Calu3 (cell line): ENCODE data around the gene SGK1. TPM values are rescaled to one million over a fixed set of nuclear protein-coding genes. Genes with fewer than 3 reads are reported as not detected.

Experiments
- BruUV-seq: library from RNA; stranded (reverse); fragments of 400-500 nt; replicated peaks from 2 replicates; lab custom pipeline; 2021; lab: Mats Ljungman, UMichigan
- CTCF ChIA-PET: fragments of 300-600 bp; sonication (Branson Sonifier 250); formaldehyde crosslinking; loops from one replicate; lab custom pipeline; 2022; ENCODE audit warnings: antibody characterized with exemption; lab: Charles Lee
- DNase-seq: peaks from one replicate; pipeline ENCODE4 v3.0.0; 2022
- H3K27ac Mint-ChIP-seq: one replicate; pipeline ENCODE4 v1.8.0; 2022; ENCODE audit warnings: mixed read lengths; ENCODE audit not compliant: unreplicated experiment
- H3K27me3 Mint-ChIP-seq: one replicate; pipeline ENCODE4 v1.8.0; 2022; ENCODE audit warnings: mixed read lengths; ENCODE audit not compliant: unreplicated experiment
- H3K36me3 Mint-ChIP-seq: one replicate; pipeline ENCODE4 v1.8.0; 2022; ENCODE audit warnings: mild to moderate bottlenecking, moderate library complexity, mixed read lengths; ENCODE audit not compliant: insufficient read depth, unreplicated experiment
- H3K4me1 Mint-ChIP-seq: one replicate; pipeline ENCODE4 v1.8.0; 2022; ENCODE audit warnings: mild to moderate bottlenecking, low read depth, mixed read lengths; ENCODE audit not compliant: unreplicated experiment
- H3K4me3 Mint-ChIP-seq: one replicate; pipeline ENCODE4 v1.8.0; 2022; ENCODE audit warnings: mild to moderate bottlenecking, low read depth, moderate library complexity, mixed read lengths; ENCODE audit not compliant: unreplicated experiment
- H3K9me3 Mint-ChIP-seq: one replicate; pipeline ENCODE4 v1.8.0; 2022; ENCODE audit warnings: low read depth, mixed read lengths; ENCODE audit not compliant: unreplicated experiment
- intact Hi-C: fragments of 100-400 bp; cut with micrococcal nuclease; formaldehyde crosslinking; loops from one replicate; pipeline ENCODE4 v1.10.0; 2022; ENCODE audit not compliant: unreplicated experiment
- total RNA-seq: library from RNA; stranded (reverse); gene quantifications from 2 replicates; pipeline ENCODE4 v1.2.3, GENCODE V29; 2022
- TF ChIP-seq, protein P1 (sequence below): fragments of 200-600 bp; IDR thresholded peaks from one replicate; pipeline ENCODE4 v1.8.0; 2022; ENCODE audit warnings: antibody characterized with exemption; ENCODE audit not compliant: unreplicated experiment

SGK1 gene
- total RNA-seq, 1 experiment from 2014 or later, result 21.8 TPM

DNA sequence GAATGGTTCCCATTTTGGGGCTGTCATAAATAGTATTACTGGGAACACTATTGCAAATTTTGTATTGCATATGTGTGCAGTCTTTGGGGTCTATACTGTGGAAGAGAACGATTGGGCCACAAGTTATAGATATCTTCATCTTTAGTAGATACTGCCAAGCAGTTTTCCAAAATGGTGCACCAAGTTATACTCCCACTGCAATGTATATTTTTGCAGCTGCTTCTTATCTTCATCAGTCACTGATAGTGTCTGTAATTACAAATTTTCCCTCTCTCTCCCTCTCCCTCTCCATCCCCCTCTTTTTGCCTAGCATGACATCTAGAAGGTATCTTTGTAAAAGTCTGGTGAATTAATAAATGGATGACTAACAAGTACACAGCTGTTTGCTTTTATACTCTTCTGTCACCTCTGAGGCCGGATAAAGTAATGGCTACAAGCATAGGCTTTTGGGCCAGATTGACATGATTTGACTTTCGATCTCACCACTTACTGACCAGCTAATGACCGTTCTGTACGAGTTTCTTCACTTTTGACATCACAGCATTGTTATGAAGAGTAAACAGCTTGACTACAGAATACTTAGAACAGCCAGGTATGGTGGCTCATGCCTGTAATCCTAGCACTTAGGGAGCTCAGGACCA lies 152.2 kb downstream of the SGK1 start:
- intact Hi-C loops, result no loop called here
- CTCF ChIA-PET, result no interaction called here

DNA sequence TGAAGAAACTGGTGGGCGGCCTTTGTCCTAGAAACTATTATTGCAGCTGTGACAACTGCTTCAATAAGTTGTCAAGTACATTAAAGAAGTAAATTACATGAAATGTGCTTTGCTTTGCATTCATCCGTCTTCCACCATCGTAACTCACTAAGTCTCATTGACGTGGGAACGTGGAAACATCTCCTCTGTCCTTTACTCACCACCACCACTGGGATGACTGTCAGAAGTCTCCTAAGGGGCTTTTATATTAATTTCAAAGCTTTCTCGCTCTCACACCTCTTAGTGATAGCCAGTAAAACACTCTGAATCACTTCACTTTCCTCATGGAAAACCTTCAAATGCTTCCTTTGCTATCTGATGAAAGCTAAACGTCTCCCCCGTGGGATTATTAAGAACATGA lies 153.6 kb downstream of the SGK1 start:
- H3K4me1 Mint-ChIP-seq, result peaks cover 19% of the 10 kb centered on the region
- TF ChIP-seq, protein P1, sequence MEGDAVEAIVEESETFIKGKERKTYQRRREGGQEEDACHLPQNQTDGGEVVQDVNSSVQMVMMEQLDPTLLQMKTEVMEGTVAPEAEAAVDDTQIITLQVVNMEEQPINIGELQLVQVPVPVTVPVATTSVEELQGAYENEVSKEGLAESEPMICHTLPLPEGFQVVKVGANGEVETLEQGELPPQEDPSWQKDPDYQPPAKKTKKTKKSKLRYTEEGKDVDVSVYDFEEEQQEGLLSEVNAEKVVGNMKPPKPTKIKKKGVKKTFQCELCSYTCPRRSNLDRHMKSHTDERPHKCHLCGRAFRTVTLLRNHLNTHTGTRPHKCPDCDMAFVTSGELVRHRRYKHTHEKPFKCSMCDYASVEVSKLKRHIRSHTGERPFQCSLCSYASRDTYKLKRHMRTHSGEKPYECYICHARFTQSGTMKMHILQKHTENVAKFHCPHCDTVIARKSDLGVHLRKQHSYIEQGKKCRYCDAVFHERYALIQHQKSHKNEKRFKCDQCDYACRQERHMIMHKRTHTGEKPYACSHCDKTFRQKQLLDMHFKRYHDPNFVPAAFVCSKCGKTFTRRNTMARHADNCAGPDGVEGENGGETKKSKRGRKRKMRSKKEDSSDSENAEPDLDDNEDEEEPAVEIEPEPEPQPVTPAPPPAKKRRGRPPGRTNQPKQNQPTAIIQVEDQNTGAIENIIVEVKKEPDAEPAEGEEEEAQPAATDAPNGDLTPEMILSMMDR, result no peak
- no TSS peak for BruUV-seq
- CTCF ChIA-PET, result interaction anchor here (0.8 kb wide), 1 partner anchor 777 kb away, joined by 3 read pairs; no protein-coding TSS in a partner anchor
- intact Hi-C loops, result no loop called here
- H3K36me3 Mint-ChIP-seq, result no peaks in the 10 kb centered on the region
- no peak overlapping the region for H3K27ac Mint-ChIP-seq
- no peaks in the 10 kb centered on the region for H3K9me3 Mint-ChIP-seq
- no peaks in the 10 kb centered on the region for H3K27me3 Mint-ChIP-seq
- no peak for DNase-seq
- no peak overlapping the region for H3K4me3 Mint-ChIP-seq

More for the DNA sequence above, 152.2 kb downstream of the SGK1 start:
- DNase-seq, result no peak
- no TSS peak for BruUV-seq
- no peak overlapping the region for H3K27ac Mint-ChIP-seq
- no peaks in the 10 kb centered on the region for H3K27me3 Mint-ChIP-seq
- H3K4me1 Mint-ChIP-seq, result peaks cover 19% of the 10 kb centered on the region
- TF ChIP-seq, protein P1, result no peak
- no peak overlapping the region for H3K4me3 Mint-ChIP-seq
- H3K36me3 Mint-ChIP-seq, result peaks cover 9% of the 10 kb centered on the region
- no peaks in the 10 kb centered on the region for H3K9me3 Mint-ChIP-seq

DNA sequence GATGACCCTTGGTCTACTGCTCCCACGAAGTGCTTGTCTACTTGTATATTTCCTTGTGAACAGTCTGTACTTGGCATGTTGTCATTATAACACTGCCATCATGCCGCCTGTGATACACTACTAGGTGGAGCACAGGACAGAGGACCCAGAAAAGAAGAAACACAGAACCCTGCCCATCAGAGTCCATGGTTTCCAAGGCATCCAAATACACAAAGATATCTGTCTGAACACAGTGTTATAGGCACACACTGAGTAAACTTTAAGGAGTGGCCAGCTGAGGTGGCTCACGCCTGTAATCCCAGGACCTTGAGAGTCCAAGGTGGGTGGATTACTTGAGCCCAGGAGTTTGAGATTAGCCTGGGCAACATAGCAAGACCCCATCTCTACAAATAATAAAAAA lies 155.0 kb downstream of the SGK1 start:
- BruUV-seq, result no TSS peak

DNA sequence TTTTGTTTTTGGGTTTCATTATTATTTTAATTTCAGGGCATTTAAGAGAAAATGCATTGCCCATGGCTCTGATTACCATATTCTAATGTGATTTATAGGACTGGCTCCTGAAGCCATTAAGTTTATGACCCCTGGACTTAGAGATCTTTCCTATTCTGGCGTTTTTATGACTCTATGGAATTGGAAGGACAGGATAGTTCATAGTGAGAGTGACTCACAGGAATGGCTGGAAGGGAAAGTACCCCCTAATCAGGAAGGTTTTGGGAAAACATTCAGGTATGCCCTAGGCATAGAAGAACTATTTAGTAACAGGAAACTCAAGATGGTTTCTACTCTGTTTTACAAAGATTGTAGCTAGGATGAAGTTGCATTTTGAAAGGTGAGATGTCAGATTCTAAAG lies 156.9 kb downstream of the SGK1 start:
- no TSS peak for BruUV-seq
- CTCF ChIA-PET, result no interaction called here
- no peak overlapping the region for H3K27ac Mint-ChIP-seq
- TF ChIP-seq, protein P1, result no peak
- no peaks in the 10 kb centered on the region for H3K27me3 Mint-ChIP-seq
- peaks cover 10% of the 10 kb centered on the region for H3K4me1 Mint-ChIP-seq
- no peaks in the 10 kb centered on the region for H3K36me3 Mint-ChIP-seq
- H3K4me3 Mint-ChIP-seq, result no peak overlapping the region
- H3K9me3 Mint-ChIP-seq, result no peaks in the 10 kb centered on the region
- intact Hi-C loops, result no loop called here
- no peak for DNase-seq

More for the DNA sequence above, 155.0 kb downstream of the SGK1 start:
- no peaks in the 10 kb centered on the region for H3K9me3 Mint-ChIP-seq
- no peak overlapping the region for H3K27ac Mint-ChIP-seq
- intact Hi-C loops, result no loop called here
- CTCF ChIA-PET, result no interaction called here
- H3K27me3 Mint-ChIP-seq, result no peaks in the 10 kb centered on the region
- TF ChIP-seq, protein P1, result no peak
- no peaks in the 10 kb centered on the region for H3K36me3 Mint-ChIP-seq
- no peak overlapping the region for H3K4me3 Mint-ChIP-seq
- peaks cover 19% of the 10 kb centered on the region for H3K4me1 Mint-ChIP-seq
- DNase-seq, result no peak
